ENCODE results near the gene TTLL4.

GRCh38 chr2:218721488-218721887 is 10.9 kb downstream of the TTLL4 start:
- no peak for TF ChIP-seq CTCF (IDR thresholded peaks at IDR 0.05)
- TF ChIP-seq EZH2 (IDR thresholded peaks at IDR 0.05; ENCODE audit: borderline replicate concordance, insufficient read depth, low read depth, low read length, poor library complexity, severe bottlenecking): no peak
